Uterus (tissue), 2 donors: ENCODE measurements around the gene COPS9.

Experiments
- CTCF ChIP-seq, 4 experiments: fragments of 200-600 bp in 2 of 4; fragments of 450-650 bp in 2 of 4; sonication (generic) in 2 of 4; IDR thresholded peaks; one replicate each; pipeline ENCODE4 v1.5.1; 2016 to 2019; ENCODE audit warnings: antibody characterized with exemption in 4 of 4, mild to moderate bottlenecking in 2 of 4, moderate library complexity in 1 of 4
- POLR2A ChIP-seq, 2 donors: fragments of 450-650 bp; IDR thresholded peaks; one replicate each; pipeline ENCODE4 v1.6.1; 2016; ENCODE audit warnings: antibody characterized with exemption in 2 of 2, mild to moderate bottlenecking in 1 of 2, moderate library complexity in 1 of 2

GRCh38 chr2:240107477-240107796 lies 28.7 kb downstream of the COPS9 start:
- TF ChIP-seq POLR2A (IDR thresholded peaks at IDR 0.05), result no peak
- no peak for TF ChIP-seq CTCF (IDR thresholded peaks at IDR 0.05)
